T follicular helper cell (primary cell): ENCODE data around the gene SEBOX.

Source experiments
- DNase-seq: peaks from one replicate; pipeline ENCODE4 v3.0.0-alpha.2; 2020; ENCODE audit warnings: low read depth

SEBOX gene

DNA sequence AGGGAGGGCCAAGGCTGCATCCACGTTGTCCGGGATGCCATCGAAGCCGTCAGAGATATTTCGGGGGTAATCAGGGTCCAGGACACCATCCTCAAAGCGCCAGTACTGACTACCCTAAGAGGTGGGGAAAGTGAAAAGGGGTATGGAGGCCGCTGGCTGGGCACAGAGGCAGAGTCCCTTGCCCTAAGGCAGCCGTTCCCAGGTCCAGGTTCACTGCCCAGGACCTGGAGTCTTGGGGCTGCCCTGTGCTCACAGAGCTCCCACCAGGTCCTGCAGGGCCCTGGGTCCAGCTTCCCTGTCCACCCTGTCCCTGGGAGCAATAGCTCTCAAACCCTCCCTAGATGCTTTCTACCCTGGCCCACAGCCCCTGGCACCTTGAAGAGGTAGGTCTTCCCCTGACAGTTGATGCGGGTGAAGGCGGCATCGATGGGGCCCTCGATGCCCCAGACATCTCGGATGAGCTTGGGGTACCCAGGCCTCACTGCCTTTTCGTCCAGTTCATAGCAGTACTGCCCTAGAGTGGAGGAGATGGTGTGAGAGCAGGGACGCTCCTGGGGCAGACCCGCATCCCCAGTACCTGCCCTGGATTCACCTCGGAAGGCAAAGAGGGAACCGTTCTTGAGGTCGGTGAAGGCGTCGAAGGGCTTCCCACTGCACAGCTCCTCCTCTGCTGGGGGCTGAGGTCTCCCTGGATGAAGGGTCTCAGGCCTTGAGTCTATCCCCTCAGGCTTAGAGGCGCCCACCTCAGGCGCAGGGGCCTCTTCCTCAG is 4.1 kb upstream of the SEBOX start:
- no peak for DNase-seq

DNA sequence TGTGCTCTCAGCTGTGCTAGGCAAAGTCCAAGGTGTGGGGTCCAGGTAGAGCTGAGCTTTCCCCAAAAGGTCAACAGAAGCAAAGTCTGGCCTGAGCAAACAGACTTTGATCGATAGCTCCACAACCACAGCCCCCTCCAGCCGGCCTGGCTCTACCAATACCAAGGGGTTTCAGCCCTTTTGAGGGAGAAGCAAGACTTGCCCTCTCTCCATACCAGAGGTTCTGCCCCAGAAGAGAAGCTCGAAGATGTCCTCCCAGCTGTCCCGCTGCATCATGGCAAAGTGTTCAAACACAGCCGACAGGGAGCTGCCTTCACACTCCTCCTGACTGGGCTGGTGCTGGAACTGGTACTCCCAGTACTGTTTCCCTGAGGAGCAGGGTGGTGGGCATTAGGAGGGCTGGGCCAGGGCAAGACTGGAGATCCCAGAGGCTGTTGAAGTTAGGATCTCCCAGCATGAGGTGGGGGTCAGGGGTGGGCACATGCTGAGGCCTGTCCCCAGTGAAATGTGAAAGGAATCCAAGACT is 3.4 kb upstream of the SEBOX start:
- no peak for DNase-seq

DNA sequence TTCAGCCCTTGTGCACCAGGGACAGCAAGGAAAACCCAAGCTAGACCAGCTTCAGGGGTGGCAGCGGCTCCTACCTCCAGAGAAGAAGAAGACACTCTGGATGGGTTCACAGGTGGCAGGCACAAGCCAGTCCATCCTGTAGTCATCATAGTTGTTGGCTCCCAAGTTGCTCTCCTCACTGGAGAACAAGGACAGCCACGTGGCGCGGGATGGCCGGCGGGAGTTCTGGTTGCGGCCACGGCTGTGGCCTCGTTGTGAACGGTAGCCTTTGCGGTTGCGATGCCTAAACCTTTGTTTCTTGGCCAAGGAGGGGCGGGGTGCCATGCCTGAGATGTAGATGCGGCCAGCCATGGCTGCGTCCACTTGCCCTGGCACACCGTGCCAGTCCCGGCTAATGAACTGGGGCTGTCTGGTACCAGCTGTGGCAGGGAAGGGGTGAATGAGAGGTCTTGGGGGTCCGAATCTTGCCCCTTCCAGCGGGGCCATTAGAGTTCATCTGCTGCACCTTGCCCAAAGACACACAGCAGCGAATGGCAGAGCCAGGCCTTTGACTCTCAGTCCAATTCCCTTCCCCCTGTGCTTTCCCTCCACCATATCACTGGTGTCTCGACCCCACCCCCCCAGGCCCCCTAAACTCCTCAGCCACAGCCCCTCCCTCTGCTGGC is 2.8 kb upstream of the SEBOX start:
- DNase-seq = no peak

DNA sequence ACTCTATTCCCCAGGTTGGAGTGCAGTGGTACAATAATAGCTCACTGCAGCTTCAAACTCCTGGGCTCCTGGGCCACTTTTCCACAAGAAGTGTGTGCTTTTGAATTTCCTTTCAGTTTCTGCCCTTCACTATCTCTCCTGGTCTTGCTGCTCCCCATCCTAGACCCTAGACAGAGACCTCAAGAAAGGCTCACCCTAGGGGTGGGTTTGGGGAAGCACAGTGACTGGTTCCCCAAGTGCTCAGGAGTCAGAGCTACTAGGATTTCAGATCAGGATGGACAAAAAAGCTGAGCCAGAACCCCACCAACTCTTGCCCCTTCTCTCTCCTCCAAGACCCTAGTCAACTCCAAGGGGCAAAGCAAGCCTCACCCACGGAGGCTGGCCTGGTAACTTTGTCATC is 1.6 kb upstream of the SEBOX start:
- no peak for DNase-seq

DNA sequence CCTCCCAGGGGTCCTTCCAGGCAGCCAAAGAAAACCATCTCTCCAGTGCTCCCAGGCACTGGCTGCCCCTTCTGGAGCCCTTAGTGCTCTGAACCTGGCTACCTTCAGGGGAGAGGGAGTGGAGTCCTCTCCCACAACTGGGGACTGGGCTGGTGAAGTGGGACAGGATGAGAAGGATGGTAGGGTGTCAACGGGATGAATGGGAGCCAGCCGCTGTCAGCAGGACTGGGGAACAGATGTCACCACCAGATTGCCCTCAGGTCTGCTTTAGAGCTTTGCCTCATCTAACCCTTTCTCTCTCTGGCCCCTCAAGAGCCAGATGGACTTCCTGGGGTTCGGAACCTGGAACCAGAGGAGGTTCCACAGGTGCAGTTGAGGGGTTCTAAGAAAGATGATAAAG is 488 bp upstream of the SEBOX start:
- DNase-seq = no peak

DNA sequence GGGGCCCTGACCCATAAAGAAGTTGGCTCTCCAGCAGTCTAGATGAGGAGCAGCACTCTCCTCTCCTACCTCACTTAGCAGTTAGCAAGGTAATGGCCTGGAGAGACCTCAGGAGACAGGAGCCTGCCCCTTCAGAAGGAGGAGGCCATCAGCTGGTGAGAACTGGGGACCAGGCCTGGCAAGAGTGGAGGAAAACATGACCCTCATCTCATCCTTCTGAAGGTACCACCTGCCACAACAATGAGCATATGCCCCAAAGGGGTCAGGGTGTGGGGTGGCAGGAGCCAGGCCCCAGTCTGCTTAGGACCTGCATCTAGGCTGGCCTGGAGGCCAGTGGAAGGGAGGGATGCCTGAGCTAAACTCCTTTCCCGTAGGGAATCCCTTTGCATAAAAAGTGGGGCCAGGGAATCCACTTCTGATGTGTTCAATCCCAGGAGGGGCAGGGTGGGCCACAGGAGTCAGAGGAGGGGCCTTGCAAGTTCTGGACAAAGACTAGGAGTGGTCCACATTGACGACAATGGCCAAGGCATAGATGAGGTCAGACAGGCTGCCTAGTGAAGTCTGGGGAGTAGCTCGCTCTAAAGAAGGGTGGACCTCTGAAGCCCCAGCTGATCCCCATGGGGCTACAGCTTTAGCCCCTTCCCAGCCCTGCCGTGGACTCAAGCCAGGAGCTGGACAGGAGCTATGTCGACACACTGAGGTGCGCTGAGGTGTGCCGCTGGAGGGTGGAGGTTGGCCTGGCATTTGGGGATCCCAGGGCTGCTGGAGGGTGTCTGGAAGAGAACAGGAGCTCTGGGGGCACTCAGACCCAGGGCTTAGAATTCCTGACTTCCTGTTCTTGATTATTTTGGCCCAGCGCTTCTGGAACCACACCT is 986 bp downstream of the SEBOX start:
- no peak for DNase-seq

DNA sequence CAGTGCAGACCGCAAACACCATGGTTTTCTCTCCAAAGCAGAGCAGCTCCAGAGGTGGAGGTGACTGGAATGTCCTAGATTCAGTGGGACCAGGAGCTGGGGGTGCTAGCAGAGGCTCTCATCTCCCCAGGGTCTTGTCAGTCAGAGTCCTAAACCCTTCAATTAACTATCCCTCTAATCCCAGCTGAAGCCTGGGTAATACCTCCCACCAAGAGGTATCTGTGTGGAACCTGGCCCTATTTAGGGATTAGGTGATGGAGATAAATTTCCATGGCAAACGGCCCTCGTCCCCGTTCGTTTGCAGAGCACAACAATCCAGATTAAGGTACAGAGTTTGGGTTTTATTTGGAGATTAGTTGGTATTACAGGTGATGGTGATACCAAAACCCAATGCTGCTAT is 1.8 kb downstream of the SEBOX start:
- no peak for DNase-seq

DNA sequence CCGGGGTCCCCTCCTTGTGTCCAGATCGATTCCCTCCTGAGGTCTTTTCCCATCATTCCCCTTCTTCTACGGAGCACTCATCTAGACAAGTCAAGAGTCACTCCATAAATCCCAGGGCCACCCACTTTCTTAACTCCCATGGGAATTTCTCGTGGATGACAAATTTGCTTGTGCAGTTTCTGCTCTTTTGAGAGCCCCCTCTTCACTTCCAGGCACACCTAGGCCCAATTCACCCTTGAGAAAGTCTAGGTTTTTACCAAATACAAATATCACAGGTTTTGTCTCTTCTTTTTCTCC is 7.2 kb downstream of the SEBOX start:
- no peak for DNase-seq

DNA sequence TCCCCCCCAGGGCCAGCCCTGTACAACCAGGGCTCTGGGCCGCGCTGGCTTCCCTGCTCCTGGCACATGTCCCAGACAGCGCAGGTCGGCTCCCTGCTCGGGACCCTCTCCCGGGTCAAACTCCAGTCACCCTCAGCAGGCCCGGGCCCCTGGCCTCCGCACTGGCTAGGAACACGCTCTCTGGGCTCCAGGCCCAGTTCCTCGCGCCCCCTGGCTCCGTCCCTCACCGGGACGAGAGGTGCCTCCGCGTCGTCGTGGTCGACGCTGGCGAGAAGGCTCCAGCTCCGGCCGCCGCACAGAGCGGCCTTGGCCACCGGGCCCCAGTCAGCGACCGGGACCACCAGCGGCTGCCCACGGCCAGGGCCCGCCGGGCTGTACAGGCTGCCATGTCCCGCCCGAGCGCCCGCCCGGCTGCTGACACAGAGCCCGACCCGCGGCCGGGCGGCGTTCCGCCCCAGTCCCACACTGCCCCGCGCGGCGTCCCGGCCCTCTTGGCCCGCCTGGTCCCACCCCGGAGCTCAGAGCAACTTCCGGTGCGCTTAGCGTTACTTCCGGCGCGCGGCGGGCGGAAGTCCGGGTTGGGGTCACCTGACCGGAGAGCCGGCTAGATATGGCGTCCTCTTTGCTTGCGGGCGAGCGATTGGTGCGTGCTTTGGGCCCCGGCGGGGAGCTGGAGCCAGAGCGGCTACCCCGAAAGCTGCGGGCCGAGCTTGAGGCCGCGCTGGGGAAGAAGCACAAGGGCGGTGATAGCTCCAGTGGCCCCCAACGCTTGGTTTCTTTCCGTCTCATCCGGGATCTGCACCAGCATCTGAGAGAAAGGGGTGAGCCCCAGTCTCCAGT is 7.7 kb downstream of the SEBOX start, which contains the start of gene POLDIP2:
Gene POLDIP2, minus strand, starts transcription at position 467 of the 840 bp plus-strand sequence. Its CDS starts 79 bp downstream, at position 388.
- peak; percentile 92 for DNase-seq

DNA sequence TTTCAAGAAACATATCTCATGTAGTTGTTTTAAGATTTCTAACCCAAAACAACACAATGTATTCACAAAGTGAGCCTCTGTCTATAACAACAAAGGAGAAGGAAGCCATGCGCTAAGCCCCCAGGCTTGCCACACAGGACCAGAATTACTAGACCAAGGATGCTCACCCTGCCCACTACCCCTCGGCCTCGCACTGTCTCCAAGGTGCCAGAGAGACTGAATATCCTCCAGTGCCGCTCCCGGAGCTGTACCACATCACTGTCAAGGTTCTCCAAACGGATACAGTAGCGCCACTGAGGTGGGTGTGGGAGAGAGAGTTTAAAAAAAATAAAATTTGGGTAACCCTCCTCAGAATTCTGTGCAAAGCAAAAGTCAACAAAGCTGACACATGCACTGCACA is 14.7 kb downstream of the SEBOX start:
- DNase-seq = no peak

DNA sequence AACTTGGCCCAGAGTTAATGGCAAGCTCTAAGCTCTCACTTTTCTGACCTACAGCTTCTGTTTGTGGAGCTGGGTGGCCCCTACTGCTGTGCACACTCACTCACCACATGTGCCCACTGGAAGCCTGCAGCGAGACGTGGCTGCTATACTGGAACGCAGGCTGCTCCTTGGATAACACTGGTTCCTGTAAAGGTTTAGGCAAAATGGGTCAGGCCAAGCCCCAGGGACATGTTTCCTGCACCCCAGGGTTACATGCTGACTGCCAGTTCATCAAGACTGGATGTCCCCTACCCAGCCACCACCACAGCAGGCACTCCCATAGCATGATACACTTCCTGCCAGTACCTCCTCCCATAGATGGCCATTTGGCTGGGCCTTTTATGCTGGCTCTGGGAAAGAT is 16.0 kb downstream of the SEBOX start:
- no peak for DNase-seq

DNA sequence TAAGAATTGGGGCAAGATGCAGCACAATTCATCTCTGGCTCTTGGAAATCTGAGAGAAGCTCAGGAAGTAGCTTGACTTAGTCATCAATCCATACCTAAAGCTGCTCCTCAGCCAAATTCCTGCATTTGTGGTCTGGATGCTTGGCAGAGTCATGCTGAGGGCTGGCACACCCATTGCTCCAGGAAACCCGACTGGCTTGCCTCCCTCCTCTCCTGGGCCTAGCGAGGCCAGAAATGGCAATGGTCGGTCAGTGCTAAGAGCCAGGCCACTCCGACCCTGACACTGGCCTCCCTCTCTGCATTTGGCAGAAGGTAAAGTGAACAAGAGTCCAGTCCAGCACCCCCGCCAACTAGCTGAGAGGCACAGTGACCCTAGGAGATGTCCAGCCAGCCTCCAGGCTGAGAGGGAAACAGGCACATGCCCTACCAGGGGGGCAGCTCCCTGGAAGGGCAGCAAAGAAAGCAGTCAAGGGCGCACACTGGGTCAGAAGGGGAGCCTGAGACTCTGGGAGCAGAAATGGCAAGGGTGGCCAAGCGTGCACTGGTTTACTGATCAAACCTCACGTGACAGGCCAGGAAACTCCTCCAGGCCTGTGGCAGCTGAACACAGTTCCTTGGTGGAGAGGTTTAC is 17.6 kb downstream of the SEBOX start:
- DNase-seq = no peak

DNA sequence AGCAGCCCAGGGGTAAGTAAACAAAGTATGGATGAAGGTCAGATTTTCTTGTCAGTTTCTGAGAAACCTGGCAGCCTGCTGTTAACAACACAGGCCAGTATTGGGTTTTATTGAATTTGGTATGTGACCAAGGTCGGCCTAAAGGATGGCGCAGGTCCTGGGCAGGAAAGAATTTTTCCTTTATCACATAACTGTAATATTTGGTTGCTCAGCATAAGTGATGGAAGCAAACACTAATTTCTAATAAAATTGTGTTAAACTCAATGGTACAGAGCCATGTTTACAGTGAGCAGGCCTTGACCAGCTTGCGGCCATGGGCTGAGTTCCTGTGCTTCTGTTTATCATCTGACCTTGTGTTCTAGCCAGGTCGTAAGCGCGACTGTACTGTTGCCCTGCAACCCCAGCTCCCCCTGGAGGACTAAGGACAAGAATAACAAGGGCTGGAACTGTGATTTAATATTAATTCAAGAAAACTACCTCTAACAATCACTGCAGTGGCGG is 18.2 kb downstream of the SEBOX start:
- no peak for DNase-seq

DNA sequence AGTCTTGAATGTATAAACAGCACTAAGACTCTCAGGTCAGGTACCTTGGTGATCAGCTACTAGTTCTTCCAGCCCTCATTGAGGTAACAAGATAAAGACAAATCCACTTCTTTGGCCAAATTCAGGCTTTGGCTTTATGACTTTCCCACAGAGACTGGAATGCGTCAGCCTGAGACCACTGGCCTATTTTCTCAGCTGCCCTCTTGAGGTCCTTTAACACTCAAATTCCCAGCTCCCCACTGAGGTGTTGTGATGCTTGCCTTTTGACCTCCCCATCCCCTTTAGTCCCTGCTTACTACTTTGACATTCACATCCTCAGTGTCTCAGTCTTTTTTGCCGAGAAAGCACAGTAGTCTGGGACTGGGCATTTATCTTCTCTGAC is 18.8 kb downstream of the SEBOX start:
- no peak for DNase-seq

DNA sequence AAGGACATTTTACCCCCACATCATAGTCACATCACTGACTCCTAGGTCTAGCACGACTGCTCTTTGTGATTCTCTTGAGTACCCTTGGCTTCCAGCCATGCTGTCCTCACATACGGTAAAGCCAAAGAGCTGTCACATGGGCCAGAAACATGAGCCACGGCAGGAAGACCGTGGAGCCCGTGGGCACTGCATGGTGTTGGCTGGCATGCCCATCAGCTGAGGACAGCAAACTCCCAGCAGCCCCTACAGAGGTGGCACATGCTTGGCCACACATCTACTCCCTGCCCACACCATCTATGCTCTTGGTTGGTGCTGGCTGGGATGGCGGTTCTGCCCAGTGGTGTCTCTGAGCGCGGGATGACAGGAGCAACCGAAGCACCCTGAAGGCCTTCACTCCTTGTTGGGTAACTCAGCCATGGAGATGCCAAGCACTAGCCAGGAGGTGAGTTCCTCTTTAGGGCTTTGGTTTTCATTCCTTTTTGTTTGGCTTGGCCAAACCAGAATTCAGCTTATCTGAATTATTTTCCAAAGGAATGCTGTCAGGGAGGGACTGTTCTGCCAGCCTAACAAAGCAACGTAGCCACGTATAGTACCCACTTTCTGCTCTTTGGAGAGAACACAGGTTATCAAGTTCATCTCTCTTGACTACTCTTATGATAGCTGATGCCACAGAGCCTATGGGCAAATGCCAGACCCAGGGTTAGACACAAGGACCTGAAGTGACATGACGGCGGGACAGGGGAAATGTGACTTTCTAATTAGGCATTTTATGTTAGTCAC is 19.4 kb downstream of the SEBOX start:
- no peak for DNase-seq

DNA sequence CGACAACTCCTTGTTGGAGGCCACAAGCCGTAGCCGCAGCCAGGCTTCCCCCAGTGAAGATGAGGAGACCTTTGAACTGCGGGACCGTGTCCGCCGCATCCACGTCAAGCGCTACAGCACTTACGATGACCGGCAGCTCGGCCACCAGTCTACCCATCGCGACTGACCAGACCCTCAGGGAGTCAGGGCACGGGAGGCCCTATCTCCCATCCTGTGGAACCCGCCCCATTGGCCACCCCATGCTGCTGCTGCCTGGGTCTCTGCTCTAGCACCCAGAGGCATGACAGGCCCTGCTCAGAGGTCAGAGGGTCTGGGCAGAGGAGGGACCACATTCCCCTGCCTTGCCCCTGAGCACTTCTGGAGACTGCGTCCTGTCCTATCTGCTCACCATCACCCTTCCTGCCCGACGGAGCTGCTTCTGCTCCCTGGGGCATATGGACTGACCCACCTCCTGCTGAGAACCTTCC is 20.5 kb downstream of the SEBOX start:
- DNase-seq = no peak

DNA sequence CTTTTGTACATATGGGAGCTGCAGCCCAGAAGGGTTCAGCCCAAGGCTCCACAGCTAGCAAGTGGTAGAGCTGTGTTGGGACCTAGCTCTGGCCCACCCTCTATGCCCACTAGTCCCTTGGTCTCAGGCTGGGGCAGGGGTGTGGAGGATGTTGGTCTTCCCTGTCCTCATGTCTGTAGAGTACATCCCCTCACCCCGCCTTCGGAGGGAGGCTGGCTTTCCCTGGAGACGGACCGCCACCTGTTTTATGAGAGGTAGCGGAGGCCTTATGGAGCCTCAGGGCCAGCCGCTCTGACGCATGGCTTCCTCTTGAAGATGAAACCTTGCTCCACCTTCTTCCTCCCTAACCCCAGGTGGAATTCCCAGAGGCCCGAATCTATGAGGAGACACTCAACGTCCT is 21.0 kb downstream of the SEBOX start:
- no peak for DNase-seq

DNA sequence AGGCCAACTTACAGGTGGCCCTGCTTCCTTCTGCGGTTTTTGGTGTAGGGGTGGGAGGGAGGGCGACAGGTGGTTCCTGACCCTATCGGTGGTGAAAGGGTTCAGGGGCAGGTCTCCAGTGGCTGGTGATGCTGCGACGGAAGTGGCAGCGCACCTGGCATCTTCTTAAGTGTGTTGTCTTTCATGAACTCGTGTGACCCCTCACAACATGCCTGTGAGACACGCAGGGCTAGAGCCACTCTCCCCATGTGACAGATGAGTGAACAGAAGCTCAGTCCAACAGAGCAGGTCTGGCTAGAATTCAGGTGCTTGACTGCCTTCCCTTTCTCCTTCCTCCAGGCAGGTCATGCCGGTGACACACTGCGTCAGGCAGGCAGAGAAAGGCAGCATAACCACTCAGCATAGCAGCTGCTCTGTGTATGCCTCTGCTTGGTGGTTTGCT is 21.5 kb downstream of the SEBOX start:
- DNase-seq = no peak

DNA sequence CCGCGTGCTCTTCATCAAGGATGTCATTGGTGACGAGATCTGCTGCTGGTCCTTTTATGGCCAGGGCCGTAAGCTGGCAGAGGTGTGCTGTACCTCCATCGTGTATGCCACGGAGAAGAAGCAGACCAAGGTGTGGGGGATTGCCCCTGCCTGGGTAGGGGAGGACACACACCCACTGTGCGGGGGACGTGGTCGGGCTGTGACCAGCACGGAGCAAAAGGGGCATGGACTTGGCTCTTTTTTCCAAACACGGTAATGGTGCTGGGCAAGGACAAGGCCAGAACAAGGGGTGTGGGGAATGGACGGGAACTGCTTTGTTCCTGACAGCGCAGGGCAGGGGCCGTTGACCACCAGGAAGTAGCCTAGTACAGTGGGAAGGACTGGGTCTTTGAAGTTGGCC is 22.7 kb downstream of the SEBOX start:
- DNase-seq = no peak

DNA sequence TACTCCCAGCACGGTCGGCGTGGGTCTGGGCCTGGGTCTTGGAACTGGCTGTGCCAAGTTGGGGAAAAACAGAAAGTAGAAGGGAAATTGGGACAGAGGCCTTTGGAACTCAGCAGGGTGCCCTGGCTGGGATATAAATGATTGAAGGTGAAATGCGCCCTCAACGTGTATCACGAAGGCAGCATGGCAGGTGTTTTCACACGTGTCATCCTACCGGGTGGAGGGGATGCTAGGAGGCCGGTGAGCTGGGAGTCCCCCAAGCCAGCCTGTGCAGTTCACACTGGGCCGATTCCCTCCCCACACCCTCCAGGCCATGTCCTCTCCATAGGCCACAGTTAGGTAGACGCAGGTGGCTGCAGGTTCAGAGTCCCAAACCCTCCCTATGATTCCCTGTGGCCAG is 23.5 kb downstream of the SEBOX start:
- DNase-seq = no peak
